A549 (cell line): Measurements from ENCODE around the gene APP. TPM values are rescaled to one million over a fixed set of nuclear protein-coding genes. Genes with fewer than 3 reads are reported as not detected.

ENCODE experiments used
- ATAC-seq, 2 experiments: fragments of 200-7000 bp in 1 of 2; fragments of >200 bp in 1 of 2; cut with Nextera tagmentation in 1 of 2; cut with Tn5 transposase in 1 of 2; 3 replicates each; pipeline versions ENCODE4 v1.8.0 to v1.9.1; 2018 to 2020; ENCODE audit warnings: mild to moderate bottlenecking in 1 of 2, moderate library complexity in 1 of 2
- CTCF ChIA-PET: fragments of 300-600 bp; sonication (Branson Sonifier 250); formaldehyde crosslinking; extraction: SDS; loops from one replicate; lab custom pipeline; 2021; ENCODE audit warnings: antibody characterized with exemption, inconsistent platforms; lab: Yijun Ruan, JAX
- POLR2A ChIA-PET: fragments of 350-600 bp; formaldehyde crosslinking; extraction: SDS; loops from one replicate; lab custom pipeline; 2021; ENCODE audit warnings: antibody characterized with exemption, inconsistent platforms; lab: Yijun Ruan, JAX
- DNase-seq, 2 experiments: peaks; one replicate each; pipeline versions ENCODE4 v3.0.0 to v3.0.0-alpha.2; 2011 to 2016; ENCODE audit warnings: low read depth in 1 of 2, low spot score in 1 of 2
- FAIRE-seq: peaks from 2 replicates; lab custom pipeline; 2011; peaks lifted over from hg19 to GRCh38; lab: Jason Lieb, UNC
- H3K27ac ChIP-seq, 2 experiments: fragments of >200 bp; sonication (Bioruptor Twin); formaldehyde crosslinking; 3 replicates each; pipeline ENCODE4 v1.5.1; 2016 to 2017
- H3K4me1 ChIP-seq: fragments of >200 bp; sonication (Bioruptor Twin); formaldehyde crosslinking; 3 replicates; pipeline ENCODE4 v1.6.1; 2016
- H3K4me2 ChIP-seq: fragments of >200 bp; sonication (Bioruptor Twin); formaldehyde crosslinking; 3 replicates; pipeline ENCODE4 v1.6.1; 2016
- H3K4me3 ChIP-seq: fragments of >200 bp; sonication (Bioruptor Twin); formaldehyde crosslinking; 3 replicates; pipeline ENCODE4 v1.5.1; 2016
- H3K9me3 ChIP-seq: fragments of >200 bp; sonication (Bioruptor Twin); formaldehyde crosslinking; 3 replicates; pipeline ENCODE4 v1.6.1; 2016
- CBX8 ChIP-seq: fragments of 200-600 bp; sonication (generic); IDR thresholded peaks from 2 replicates; pipeline ENCODE4 v1.6.1; 2016
- EHF ChIP-seq: fragments of 250-450 bp; sonication (Bioruptor Pico); IDR thresholded peaks from 2 replicates; pipeline ENCODE4 v1.5.0; 2020; ENCODE audit warnings: mild to moderate bottlenecking
- EHMT2 ChIP-seq: fragments of 200-600 bp; sonication (generic); IDR thresholded peaks from 2 replicates; pipeline ENCODE4 v1.6.1; 2016; ENCODE audit warnings: antibody characterized with exemption, low read depth, mild to moderate bottlenecking, moderate library complexity
- ESRRA ChIP-seq: fragments of 150-350 bp; IDR thresholded peaks from 2 replicates; pipeline ENCODE4 v1.6.1; 2014; ENCODE audit warnings: mild to moderate bottlenecking, low read length, borderline replicate concordance
- FOXS1 ChIP-seq: fragments of 250-450 bp; sonication (Bioruptor Pico); IDR thresholded peaks from 2 replicates; pipeline ENCODE4 v1.5.0; 2020; ENCODE audit warnings: mild to moderate bottlenecking, moderate library complexity
- GATA3 ChIP-seq: IDR thresholded peaks from 2 replicates; pipeline ENCODE4 v1.6.1; 2012; ENCODE audit warnings: borderline replicate concordance
- HDAC2 ChIP-seq: fragments of 200-600 bp; sonication (generic); IDR thresholded peaks from 2 replicates; pipeline ENCODE4 v1.6.1; 2016
- HOXB5 ChIP-seq: fragments of 250-450 bp; sonication (Bioruptor Pico); IDR thresholded peaks from 2 replicates; pipeline ENCODE4 v1.5.0; 2020; ENCODE audit warnings: mild to moderate bottlenecking, moderate library complexity
- JUN ChIP-seq, 2 experiments: fragments of >200 bp; sonication (Bioruptor Twin); formaldehyde crosslinking; IDR thresholded peaks; 2 replicates in 1 of 2; 3 replicates in 1 of 2; pipeline ENCODE4 v1.6.1; 2016 to 2017
- MAZ ChIP-seq: fragments of 150-350 bp; IDR thresholded peaks from 2 replicates; pipeline ENCODE4 v1.6.1; 2014; ENCODE audit warnings: antibody characterized with exemption, low read depth, low read length, borderline replicate concordance
- MYC ChIP-seq: IDR thresholded peaks from 2 replicates; pipeline ENCODE4 v1.6.1; 2012; ENCODE audit warnings: mild to moderate bottlenecking, inconsistent platforms, low read length, improper control_type of control experiment, borderline replicate concordance
- NPAS2 ChIP-seq: fragments of 250-450 bp; sonication (Bioruptor Pico); IDR thresholded peaks from 2 replicates; pipeline ENCODE4 v1.8.0; 2022; ENCODE audit warnings: mild to moderate bottlenecking, moderate library complexity, borderline replicate concordance
- NR3C1 ChIP-seq: fragments of >200 bp; sonication (Bioruptor Twin); formaldehyde crosslinking; IDR thresholded peaks from 3 replicates; pipeline ENCODE4 v1.6.1; 2017
- POLR2A ChIP-seq: IDR thresholded peaks from 2 replicates; pipeline ENCODE4 v1.6.1; 2012; ENCODE audit warnings: mild to moderate bottlenecking, low read length
- POLR2AphosphoS2 ChIP-seq: conservative IDR thresholded peaks from 2 replicates; pipeline ENCODE4 v1.6.1; 2012; ENCODE audit warnings: low read length, improper control_type of control experiment, inconsistent platforms
- RAD21 ChIP-seq, 2 experiments: fragments of >200 bp in 1 of 2; sonication (Bioruptor Twin) in 1 of 2; formaldehyde crosslinking in 1 of 2; IDR thresholded peaks in 1 of 2; conservative IDR thresholded peaks in 1 of 2; 2 replicates in 1 of 2; 3 replicates in 1 of 2; pipeline ENCODE4 v1.6.1; 2012 to 2018; ENCODE audit warnings: inconsistent platforms in 1 of 2
- RCOR1 ChIP-seq: fragments of 150-350 bp; IDR thresholded peaks from 2 replicates; pipeline ENCODE4 v1.6.1; 2014; ENCODE audit warnings: antibody characterized with exemption, low read length, low read depth
- SMC3 ChIP-seq: fragments of >200 bp; sonication (Bioruptor Twin); formaldehyde crosslinking; IDR thresholded peaks from 3 replicates; pipeline ENCODE4 v1.6.1; 2018; ENCODE audit warnings: inconsistent platforms
- TFCP2L1 ChIP-seq: fragments of 250-450 bp; sonication (Bioruptor Pico); IDR thresholded peaks from 2 replicates; pipeline ENCODE4 v1.5.0; 2021; ENCODE audit warnings: mild to moderate bottlenecking
- ZSCAN20 ChIP-seq: fragments of 250-450 bp; sonication (Bioruptor Pico); IDR thresholded peaks from 2 replicates; pipeline ENCODE4 v1.8.0; 2022; ENCODE audit warnings: mild to moderate bottlenecking, moderate library complexity
- WGBS: methylation state at CpG from one replicate; pipeline ENCODE4 v1.1.6; 2017; ENCODE audit errors: missing lambda C conversion rate; 5-methylcytosine and 5-hydroxymethylcytosine counted together
- polyA plus RNA-seq, 4 experiments: library from polyadenylated mRNA; depleted of rRNA in 3 of 4; stranded (reverse); fragments of >200 nt; fragmentation: RNase III in 1 of 4; extraction: RNeasy Plus Mini Kit Qiagen cat#74134 plus additional on column Dnase treatment in 1 of 4; gene quantifications; 2 replicates in 3 of 4; 3 replicates in 1 of 4; pipeline ENCODE4 v1.2.3, GENCODE V29; 2011 to 2017
- TF ChIP-seq, protein P1 (sequence below): fragments of 150-350 bp; IDR thresholded peaks from 2 replicates; pipeline ENCODE4 v1.6.1; 2014; ENCODE audit warnings: low read depth, mild to moderate bottlenecking, low read length
- TF ChIP-seq, protein P2 (sequence below): IDR thresholded peaks from 2 replicates; pipeline ENCODE4 v1.6.1; 2012; ENCODE audit warnings: low read depth, borderline replicate concordance
- TF ChIP-seq, protein P3 (sequence below): fragments of 250-450 bp; sonication (Bioruptor Pico); IDR thresholded peaks from 2 replicates; pipeline ENCODE4 v1.5.0; 2021; ENCODE audit warnings: mild to moderate bottlenecking, moderate library complexity, borderline replicate concordance

APP gene
- polyA plus RNA-seq, 2 of the 4 experiments (the other 2 are of a cell fraction) = 540 to 565 TPM

DNA sequence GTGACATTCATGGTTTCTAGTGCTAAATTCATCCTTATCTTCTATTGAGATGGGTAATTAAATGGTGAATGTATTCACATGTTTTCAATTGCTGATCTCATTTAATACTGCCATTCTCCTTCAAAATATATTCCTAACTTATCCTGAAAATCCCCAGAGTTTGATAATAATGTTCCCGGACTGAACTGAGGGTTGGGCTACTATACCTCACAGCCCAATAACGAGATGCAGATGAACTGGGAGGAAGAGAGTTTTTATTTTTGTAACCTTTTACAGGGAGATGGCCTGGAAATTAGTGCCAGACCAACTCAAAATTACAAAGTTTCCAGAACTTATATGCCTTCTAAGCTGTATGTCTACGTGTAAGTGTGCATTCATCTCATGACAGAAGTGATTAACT, 210.8 kb downstream of the APP start:
- FAIRE-seq = no peak
- no peak for ATAC-seq
- H3K4me1 ChIP-seq = peaks cover 27% of the 10 kb centered on the region
- H3K27ac ChIP-seq = no peak overlapping the region
- H3K4me2 ChIP-seq = no peak overlapping the region
- TF ChIP-seq CBX8 = no peak
- no peak for TF ChIP-seq HDAC2
- TF ChIP-seq, protein P1, sequence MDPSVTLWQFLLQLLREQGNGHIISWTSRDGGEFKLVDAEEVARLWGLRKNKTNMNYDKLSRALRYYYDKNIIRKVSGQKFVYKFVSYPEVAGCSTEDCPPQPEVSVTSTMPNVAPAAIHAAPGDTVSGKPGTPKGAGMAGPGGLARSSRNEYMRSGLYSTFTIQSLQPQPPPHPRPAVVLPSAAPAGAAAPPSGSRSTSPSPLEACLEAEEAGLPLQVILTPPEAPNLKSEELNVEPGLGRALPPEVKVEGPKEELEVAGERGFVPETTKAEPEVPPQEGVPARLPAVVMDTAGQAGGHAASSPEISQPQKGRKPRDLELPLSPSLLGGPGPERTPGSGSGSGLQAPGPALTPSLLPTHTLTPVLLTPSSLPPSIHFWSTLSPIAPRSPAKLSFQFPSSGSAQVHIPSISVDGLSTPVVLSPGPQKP = no peak
- no peak for TF ChIP-seq NPAS2
- no peak for TF ChIP-seq EHMT2
- TF ChIP-seq, protein P2, sequence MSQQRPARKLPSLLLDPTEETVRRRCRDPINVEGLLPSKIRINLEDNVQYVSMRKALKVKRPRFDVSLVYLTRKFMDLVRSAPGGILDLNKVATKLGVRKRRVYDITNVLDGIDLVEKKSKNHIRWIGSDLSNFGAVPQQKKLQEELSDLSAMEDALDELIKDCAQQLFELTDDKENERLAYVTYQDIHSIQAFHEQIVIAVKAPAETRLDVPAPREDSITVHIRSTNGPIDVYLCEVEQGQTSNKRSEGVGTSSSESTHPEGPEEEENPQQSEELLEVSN = no peak
- no peak for TF ChIP-seq POLR2AphosphoS2
- TF ChIP-seq HOXB5 (CRISPR knock-in tag) = no peak
- no peak for TF ChIP-seq SMC3
- no peak for TF ChIP-seq GATA3
- no peak for TF ChIP-seq ZSCAN20
- no peak for TF ChIP-seq RAD21 (conservative IDR thresholded peaks at IDR 0.05 in 1 of 2, IDR thresholded peaks at IDR 0.05 in 1 of 2)
- TF ChIP-seq, all 56 proteins: peak for 0
- Histone ChIP-seq H3K9me3 (no peaks in the 10 kb centered on the region), H3K4me3 (no peak overlapping the region)
- ChIA-PET POLR2A (no interaction called here), CTCF (interaction anchor here (1.1 kb wide), 1 partner anchor 211 kb away, joined by 3 read pairs; the partner anchor contains the start of gene APP)
- no peak for DNase-seq
- WGBS = 98% methylated on average over 3 of the region's 3 CpGs

DNA sequence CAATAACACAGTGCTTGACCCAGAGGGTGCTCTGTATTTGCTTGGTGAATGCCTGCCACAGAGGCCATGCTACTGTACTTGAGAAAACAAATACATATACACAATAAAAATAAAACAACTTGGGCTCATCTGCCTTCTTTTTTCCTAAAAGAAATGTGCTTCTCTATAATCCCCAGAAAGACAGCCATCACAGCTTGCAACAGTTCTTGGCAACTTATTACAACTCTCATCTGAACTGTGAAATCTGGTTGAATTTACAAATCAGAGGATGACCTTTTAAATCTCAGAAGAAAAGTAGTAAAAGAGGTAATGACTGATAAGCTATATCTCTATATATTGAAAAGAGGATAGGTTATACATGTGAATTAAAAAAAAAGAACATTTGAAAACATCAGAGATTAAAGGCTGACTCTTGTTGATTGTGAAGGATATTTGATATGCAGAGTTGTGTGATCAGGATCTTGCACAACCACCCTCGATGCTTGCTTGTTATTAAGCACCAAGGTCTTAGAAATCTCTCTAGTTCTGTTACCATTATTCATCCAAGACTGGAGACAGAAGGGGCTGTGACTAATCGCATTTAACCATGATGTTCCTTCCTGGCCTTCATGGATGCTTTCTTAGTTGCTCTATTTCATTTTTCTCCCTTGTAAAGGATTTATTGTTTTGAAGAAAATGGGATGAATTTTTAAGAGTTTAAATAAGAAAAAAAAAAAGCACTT, 213.4 kb downstream of the APP start:
- H3K4me3 ChIP-seq = no peak overlapping the region
- DNase-seq = no peak
- ChIA-PET POLR2A (no interaction called here), CTCF (interaction anchor here (0.7 kb wide), 1 partner anchor 28 kb away, joined by 4 read pairs; no protein-coding TSS in a partner anchor)
- no peak for ATAC-seq
- peaks cover 20% of the 10 kb centered on the region for H3K4me1 ChIP-seq
- no peak overlapping the region for H3K4me2 ChIP-seq
- TF ChIP-seq RAD21 (conservative IDR thresholded peaks at IDR 0.05 in 1 of 2, IDR thresholded peaks at IDR 0.05 in 1 of 2) (no peak), HDAC2 (no peak), MAZ (no peak), NR3C1 (no peak), GATA3 (no peak), EHMT2 (no peak), POLR2A (no peak), FOXS1 (no peak), CBX8 (no peak), MYC (no peak), ESRRA (no peak), TFCP2L1 (CRISPR knock-in tag) (no peak), RCOR1 (no peak), JUN (IDR thresholded peaks at IDR 0.05) (no peak), EHF (CRISPR knock-in tag) (no peak)
- TF ChIP-seq, protein P3, sequence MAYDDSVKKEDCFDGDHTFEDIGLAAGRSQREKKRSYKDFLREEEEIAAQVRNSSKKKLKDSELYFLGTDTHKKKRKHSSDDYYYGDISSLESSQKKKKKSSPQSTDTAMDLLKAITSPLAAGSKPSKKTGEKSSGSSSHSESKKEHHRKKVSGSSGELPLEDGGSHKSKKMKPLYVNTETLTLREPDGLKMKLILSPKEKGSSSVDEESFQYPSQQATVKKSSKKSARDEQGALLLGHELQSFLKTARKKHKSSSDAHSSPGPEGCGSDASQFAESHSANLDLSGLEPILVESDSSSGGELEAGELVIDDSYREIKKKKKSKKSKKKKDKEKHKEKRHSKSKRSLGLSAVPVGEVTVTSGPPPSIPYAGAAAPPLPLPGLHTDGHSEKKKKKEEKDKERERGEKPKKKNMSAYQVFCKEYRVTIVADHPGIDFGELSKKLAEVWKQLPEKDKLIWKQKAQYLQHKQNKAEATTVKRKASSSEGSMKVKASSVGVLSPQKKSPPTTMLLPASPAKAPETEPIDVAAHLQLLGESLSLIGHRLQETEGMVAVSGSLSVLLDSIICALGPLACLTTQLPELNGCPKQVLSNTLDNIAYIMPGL (CRISPR knock-in tag) = no peak
- no peak for FAIRE-seq
- H3K27ac ChIP-seq = 0 out of 6 replicates have a peak overlapping the region, but pooled peaks of 1 of the 2 experiments have one; percentile 36
- no peaks in the 10 kb centered on the region for H3K9me3 ChIP-seq
- 24% methylated on average over 2 of the region's 2 CpGs for WGBS
